ENCODE data around the gene RNF115.

DNA sequence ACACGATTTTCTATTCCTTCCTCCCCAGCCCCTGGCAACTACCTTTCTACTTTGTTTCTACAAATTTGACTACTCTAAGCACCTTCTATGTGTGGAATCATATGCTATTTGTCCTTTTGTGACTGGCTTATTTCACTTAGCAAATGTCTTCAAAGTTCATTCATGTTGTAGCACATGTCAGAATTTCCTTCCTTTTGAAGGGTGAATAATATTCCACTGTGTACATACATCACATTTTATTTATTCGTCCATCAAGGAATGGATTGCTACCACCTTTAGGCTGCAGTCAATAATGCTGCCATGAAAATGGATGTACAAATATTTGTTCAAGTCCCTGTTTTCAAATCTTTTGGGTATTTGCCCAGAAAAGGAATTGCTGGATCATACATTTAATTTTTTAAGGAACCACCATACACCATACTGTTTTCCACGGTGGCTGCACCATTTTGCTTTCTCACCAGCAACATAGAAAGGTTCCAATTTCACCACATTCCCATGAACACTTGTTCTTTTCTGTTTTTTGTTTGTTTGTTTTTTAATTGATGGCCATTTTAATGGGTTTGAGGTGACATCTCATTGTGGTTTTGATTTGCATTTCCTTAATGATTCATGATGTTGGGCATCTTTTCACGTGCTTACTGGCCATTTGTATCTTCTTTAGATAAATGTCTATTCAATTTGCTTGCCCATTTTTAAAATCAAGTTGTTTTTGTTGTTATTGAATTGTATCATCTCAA, 113.4 kb downstream of the RNF115 start:
- TF ChIP-seq, protein P1, sequence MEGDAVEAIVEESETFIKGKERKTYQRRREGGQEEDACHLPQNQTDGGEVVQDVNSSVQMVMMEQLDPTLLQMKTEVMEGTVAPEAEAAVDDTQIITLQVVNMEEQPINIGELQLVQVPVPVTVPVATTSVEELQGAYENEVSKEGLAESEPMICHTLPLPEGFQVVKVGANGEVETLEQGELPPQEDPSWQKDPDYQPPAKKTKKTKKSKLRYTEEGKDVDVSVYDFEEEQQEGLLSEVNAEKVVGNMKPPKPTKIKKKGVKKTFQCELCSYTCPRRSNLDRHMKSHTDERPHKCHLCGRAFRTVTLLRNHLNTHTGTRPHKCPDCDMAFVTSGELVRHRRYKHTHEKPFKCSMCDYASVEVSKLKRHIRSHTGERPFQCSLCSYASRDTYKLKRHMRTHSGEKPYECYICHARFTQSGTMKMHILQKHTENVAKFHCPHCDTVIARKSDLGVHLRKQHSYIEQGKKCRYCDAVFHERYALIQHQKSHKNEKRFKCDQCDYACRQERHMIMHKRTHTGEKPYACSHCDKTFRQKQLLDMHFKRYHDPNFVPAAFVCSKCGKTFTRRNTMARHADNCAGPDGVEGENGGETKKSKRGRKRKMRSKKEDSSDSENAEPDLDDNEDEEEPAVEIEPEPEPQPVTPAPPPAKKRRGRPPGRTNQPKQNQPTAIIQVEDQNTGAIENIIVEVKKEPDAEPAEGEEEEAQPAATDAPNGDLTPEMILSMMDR (IDR thresholded peaks at IDR 0.05) = no peak
- TF ChIP-seq EZH2 (IDR thresholded peaks at IDR 0.05; ENCODE audit: borderline replicate concordance, insufficient read depth, low read depth, low read length, poor library complexity, severe bottlenecking) = no peak
